Measurements from ENCODE around the gene OLA1. TPM values are rescaled to one million over a fixed set of nuclear protein-coding genes. Genes with fewer than 3 reads are reported as not detected.

OLA1 gene
- total and polyA plus RNA-seq, 2 donors (not counting 1 experiment from before 2014, with no cell fraction given), result 13.9 to 47.7 TPM

DNA sequence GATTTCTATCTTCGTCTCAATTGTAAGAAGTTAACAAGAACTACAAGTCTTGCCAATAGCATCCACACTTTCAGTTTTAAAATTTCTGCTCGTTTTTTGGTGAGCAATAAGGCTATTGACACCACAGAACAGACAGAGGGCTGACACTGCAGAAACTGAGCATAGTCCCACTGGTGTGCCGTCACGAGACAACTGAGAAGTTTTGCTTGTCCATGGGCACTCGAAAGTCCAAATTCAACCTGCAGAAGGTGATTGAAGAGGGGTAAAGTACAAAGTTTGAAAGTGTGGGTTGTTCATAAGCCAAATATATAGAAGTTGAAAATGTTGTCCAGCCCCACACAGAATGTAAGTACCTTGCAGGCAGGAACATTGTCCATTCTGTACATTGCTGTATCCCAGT lies 219.4 kb downstream of the OLA1 start:
- H3K4me1 ChIP-seq (ENCODE audit: control insufficient read depth in 2 of 2, insufficient read depth in 2 of 2, low read length in 2 of 2), result peaks cover 10 to 24% of the 10 kb centered on the region in 2 donors
- H3K79me2 ChIP-seq (ENCODE audit: control insufficient read depth, insufficient read depth, low read length), result no peaks in the 10 kb centered on the region
- no peaks in the 10 kb centered on the region for H3K9me3 Mint-ChIP-seq (ENCODE audit: insufficient read depth)
- POLR2A ChIA-PET, result no interaction called here
- DNase-seq, result no peak
- H3K4me1 Mint-ChIP-seq, result peaks cover 21% of the 10 kb centered on the region
- 83% methylated on average over 5 of the region's 5 CpGs for WGBS (ENCODE audit: insufficient coverage)
- no peaks in the 10 kb centered on the region for H3K36me3 ChIP-seq (replicated peaks in 1 of 2; ENCODE audit: control extremely low read depth in 1 of 2, control insufficient read depth in 1 of 2, extremely low read depth in 1 of 2, insufficient read depth in 2 of 2, low read length in 1 of 2)
- no peak overlapping the region for H3K4me3 ChIP-seq (ENCODE audit: control extremely low read depth in 1 of 5, extremely low read depth in 1 of 5, insufficient read depth in 1 of 5, low read depth in 2 of 5, low read length in 4 of 5)
- H3K4me2 ChIP-seq (replicated peaks; ENCODE audit: low read depth, low read length, poor library complexity, severe bottlenecking), result no peak overlapping the region
- intact Hi-C loops (cut with micrococcal nuclease), result no loop called here
- TF ChIP-seq, protein P1, sequence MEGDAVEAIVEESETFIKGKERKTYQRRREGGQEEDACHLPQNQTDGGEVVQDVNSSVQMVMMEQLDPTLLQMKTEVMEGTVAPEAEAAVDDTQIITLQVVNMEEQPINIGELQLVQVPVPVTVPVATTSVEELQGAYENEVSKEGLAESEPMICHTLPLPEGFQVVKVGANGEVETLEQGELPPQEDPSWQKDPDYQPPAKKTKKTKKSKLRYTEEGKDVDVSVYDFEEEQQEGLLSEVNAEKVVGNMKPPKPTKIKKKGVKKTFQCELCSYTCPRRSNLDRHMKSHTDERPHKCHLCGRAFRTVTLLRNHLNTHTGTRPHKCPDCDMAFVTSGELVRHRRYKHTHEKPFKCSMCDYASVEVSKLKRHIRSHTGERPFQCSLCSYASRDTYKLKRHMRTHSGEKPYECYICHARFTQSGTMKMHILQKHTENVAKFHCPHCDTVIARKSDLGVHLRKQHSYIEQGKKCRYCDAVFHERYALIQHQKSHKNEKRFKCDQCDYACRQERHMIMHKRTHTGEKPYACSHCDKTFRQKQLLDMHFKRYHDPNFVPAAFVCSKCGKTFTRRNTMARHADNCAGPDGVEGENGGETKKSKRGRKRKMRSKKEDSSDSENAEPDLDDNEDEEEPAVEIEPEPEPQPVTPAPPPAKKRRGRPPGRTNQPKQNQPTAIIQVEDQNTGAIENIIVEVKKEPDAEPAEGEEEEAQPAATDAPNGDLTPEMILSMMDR (IDR thresholded peaks at IDR 0.05), result no peak
- TF ChIP-seq EZH2 (IDR thresholded peaks at IDR 0.05; ENCODE audit: borderline replicate concordance, insufficient read depth, low read depth, low read length, poor library complexity, severe bottlenecking), result no peak
- no peak overlapping the region for H3K9ac ChIP-seq (ENCODE audit: low read length)
- H3K27ac ChIP-seq (ENCODE audit: low read length in 2 of 2), result no peak overlapping the region
- no peak overlapping the region for H2AFZ ChIP-seq (ENCODE audit: insufficient read depth, low read depth, low read length, poor library complexity, severe bottlenecking)
- CTCF ChIA-PET, result no interaction called here
- no peak overlapping the region for H3K4me3 Mint-ChIP-seq
- peaks cover 0 to 7% (median 0%) of the 10 kb centered on the region in 3 donors for H3K9me3 ChIP-seq (ENCODE audit: control extremely low read depth in 1 of 3, control insufficient read depth in 2 of 3, insufficient read depth in 1 of 3, low read length in 2 of 3)
- no peaks in the 10 kb centered on the region for H3K27me3 Mint-ChIP-seq
- no peaks in the 10 kb centered on the region for H3K27me3 ChIP-seq (replicated peaks in 1 of 4; ENCODE audit: control extremely low read depth in 1 of 4, control insufficient read depth in 3 of 4, insufficient read depth in 4 of 4, low read length in 3 of 4)
- no peak overlapping the region for H3K27ac Mint-ChIP-seq
- no peak for ATAC-seq (ENCODE audit: low read depth)
- H4K20me1 ChIP-seq (ENCODE audit: control insufficient read depth, insufficient read depth, low read length, poor library complexity, severe bottlenecking), result no peaks in the 10 kb centered on the region

DNA sequence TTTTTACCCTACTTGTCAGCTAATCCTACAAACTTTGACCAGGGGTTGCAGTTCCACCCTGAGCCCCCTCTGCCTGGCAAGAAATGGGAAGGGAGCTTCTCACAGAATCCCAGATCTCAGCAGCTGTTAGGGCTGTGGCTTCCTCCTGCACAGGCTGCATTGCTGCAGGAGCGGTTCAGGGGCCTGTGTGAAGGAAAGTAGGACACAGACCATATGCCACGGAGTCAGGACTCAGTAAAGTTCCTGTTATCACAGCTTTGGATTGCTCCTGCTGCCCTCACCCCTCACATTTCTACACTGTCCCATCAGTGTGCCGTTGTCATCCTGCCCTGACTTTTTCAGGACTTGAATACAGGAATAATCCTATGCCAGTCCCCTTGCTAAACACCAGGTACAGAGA lies 220.4 kb downstream of the OLA1 start:
- Histone ChIP-seq H3K9me3 (ENCODE audit: control extremely low read depth in 1 of 3, control insufficient read depth in 2 of 3, insufficient read depth in 1 of 3, low read length in 2 of 3) (peaks cover 0 to 7% (median 0%) of the 10 kb centered on the region in 3 donors), H3K79me2 (ENCODE audit: control insufficient read depth, insufficient read depth, low read length) (no peaks in the 10 kb centered on the region), H4K20me1 (ENCODE audit: control insufficient read depth, insufficient read depth, low read length, poor library complexity, severe bottlenecking) (no peaks in the 10 kb centered on the region), H3K36me3 (replicated peaks in 1 of 2; ENCODE audit: control extremely low read depth in 1 of 2, control insufficient read depth in 1 of 2, extremely low read depth in 1 of 2, insufficient read depth in 2 of 2, low read length in 1 of 2) (no peaks in the 10 kb centered on the region), H3K27ac (ENCODE audit: low read length in 2 of 2) (no peak overlapping the region), H3K4me1 (ENCODE audit: control insufficient read depth in 2 of 2, insufficient read depth in 2 of 2, low read length in 2 of 2) (peaks cover 10 to 23% of the 10 kb centered on the region in 2 donors), H2AFZ (ENCODE audit: insufficient read depth, low read depth, low read length, poor library complexity, severe bottlenecking) (no peak overlapping the region), H3K4me3 (ENCODE audit: control extremely low read depth in 1 of 5, extremely low read depth in 1 of 5, insufficient read depth in 1 of 5, low read depth in 2 of 5, low read length in 4 of 5) (no peak overlapping the region), H3K9ac (ENCODE audit: low read length) (no peak overlapping the region), H3K27me3 (replicated peaks in 1 of 4; ENCODE audit: control extremely low read depth in 1 of 4, control insufficient read depth in 3 of 4, insufficient read depth in 4 of 4, low read length in 3 of 4) (no peaks in the 10 kb centered on the region), H3K4me2 (replicated peaks; ENCODE audit: low read depth, low read length, poor library complexity, severe bottlenecking) (no peak overlapping the region)
- TF ChIP-seq EZH2 (IDR thresholded peaks at IDR 0.05; ENCODE audit: borderline replicate concordance, insufficient read depth, low read depth, low read length, poor library complexity, severe bottlenecking), result no peak
- TF ChIP-seq, protein P1 (IDR thresholded peaks at IDR 0.05), result no peak
- H3K27ac Mint-ChIP-seq, result no peak overlapping the region
- intact Hi-C loops (cut with micrococcal nuclease), result no loop called here
- H3K27me3 Mint-ChIP-seq, result no peaks in the 10 kb centered on the region
- WGBS (ENCODE audit: insufficient coverage), result 38% methylated on average over 2 of the region's 3 CpGs
- ChIA-PET POLR2A (no interaction called here), CTCF (no interaction called here)
- no peaks in the 10 kb centered on the region for H3K9me3 Mint-ChIP-seq (ENCODE audit: insufficient read depth)
- no peak overlapping the region for H3K4me3 Mint-ChIP-seq
- ATAC-seq (ENCODE audit: low read depth) (no peak), DNase-seq (no peak)
- peaks cover 18% of the 10 kb centered on the region for H3K4me1 Mint-ChIP-seq

Data from B cell (primary cell).